Stimulated activated CD8-positive, alpha-beta memory T cell treated with anti-CD3 and anti-CD28 coated beads, Interleukin-15, amount 100 ng/mL, for 48 hours (primary cell): ENCODE results near the gene UQCRHL.
"Not testable (repeated sequence)": the region's sequence is repeated elsewhere in the genome, so short reads cannot be mapped to it uniquely, and the experiment has no call there.

Experiments
- DNase-seq, 2 donors: peaks; one replicate each; pipeline ENCODE4 v3.0.0-alpha.2; 2020; ENCODE audit warnings: low read depth in 2 of 2

Gene UQCRHL

DNA sequence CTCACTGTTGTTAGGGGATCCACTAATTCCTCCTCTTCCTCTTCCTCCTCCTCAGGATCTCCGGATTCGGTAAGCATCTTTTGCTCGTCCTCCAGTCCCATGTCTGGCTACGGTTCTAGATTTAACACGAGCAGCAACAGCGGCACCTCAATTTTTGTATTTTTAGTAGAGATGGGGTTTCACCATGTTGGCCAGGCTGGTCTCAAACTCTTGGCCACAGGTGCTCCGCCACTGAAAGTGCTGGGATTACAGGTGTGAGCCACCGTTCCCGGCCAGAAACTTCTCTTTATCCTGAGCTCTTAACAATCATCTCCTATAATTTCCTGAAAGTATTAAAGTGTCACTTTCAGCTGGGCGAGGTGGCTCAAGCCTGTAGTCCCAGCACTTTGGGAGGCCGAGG, at the start of gene UQCRHL:
UQCRHL (minus strand) TSS at position 101 of the 400 bp plus-strand sequence; CDS start at position 101, 0 bp downstream.
- DNase-seq, result not testable (repeated sequence)

DNA sequence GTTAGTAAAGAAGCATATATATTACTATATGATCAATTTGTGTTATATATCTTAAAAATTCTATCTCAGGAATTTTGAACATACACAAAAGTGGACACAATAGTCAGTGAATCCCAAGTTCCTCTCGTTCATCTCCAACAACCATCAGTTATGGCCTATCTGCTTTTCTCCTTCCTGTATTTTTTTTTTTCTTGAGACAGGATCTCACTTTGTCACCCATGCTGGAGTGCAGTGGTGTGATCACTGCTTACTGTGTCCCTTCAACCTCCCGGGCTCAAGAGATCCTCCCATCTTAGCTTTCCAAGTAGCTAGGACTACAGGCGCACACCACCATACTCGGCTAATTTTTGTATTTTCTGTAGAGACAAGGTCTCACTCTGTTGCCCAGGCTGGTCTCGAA, 49.4 kb upstream of the UQCRHL start:
- DNase-seq, result no peak

DNA sequence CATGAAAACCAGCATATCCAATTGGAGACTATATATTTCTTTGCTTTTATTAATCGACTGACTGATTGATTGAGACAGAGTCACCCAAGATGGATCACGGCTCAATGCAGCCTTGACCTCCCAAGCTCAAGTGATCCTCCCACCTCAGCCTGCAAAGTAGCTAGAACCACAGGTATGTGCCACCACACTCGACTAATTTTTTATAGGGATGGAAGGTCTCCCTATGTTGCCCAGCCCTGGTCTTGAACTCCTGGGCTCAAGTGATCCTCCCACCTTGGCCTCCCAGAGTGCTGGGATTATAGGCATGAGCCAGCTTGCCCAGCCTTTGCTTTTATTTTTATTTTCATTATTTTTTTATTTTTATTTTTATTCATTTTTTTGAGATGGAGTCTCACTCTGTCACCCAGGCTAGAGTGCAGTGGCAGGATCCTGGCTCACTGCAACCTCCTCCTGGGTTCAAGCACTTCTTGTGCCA, 45.4 kb upstream of the UQCRHL start:
- no peak for DNase-seq

DNA sequence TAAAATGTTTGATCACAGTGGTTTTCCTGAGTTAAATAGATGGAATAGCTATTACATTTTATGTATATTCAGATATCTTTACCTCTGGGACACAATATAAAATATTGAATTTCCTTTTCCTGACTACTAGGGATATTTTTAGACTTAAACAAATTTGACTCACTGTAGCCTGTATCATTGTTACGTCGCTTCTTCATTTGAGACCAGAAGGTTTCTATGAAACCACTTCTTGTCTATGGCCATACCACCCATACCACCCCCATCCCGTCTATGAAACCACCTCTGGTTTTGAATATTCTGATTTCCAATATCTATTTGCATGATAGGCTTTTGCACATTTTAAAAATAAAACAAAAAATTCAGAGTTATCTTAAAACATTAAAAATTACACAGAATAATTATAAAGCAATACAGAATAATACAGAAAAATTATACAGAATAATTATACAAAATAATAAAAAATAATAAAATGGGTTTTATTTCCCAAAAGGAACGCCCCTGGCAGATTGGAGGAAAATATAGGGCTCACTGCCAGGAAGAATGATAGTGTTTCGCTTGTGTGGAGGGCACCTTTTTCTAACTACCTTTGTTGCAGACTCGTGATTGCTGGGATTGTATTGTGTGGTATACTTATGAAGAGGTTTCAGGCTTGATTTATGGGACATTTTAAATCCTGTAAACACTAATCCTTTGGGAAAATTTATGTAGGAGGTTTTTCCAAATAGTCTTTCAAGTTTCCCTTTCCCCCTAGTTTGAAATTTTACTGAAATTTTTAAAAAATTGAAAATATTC, 44.8 kb upstream of the UQCRHL start:
- DNase-seq, result no peak

DNA sequence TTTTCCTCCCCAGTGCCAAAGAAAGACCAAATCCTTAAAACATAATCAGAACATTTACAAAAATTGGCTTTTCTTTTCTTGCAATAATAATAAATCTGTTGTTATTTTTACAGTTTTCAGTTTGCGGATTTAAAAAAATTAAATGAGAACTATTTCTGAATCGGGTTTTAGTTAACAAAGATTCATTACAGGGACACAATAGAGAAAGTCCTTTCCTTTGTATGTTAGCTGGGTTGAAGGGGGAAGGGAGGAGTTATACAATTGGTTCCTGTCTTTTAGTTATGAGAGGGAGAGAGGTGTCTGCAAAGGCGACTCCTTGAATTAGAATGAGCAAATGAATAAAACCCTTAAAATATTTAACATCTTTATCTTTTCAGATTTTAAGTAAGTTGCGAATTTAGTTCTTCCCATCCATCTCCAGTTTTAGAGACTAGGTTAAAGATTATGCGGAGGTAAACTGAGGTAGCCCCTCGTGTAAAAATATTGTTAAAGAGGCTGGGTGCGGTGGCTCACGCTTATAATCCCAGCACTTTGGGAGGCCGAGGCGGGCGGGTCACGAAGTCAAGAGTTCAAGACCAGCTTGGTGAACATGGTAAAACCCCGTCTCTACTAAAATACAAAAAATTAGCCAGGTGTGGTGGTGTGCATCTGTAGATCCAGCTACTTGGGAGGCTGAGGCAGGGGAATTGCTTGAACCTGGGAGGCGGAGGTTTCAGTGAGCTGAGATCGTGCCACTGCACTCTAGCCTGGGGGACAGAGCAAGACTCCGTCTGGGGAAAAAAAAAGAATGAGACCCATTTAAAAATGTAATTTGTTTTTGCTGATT, 44.0 kb upstream of the UQCRHL start:
- DNase-seq, result no peak

DNA sequence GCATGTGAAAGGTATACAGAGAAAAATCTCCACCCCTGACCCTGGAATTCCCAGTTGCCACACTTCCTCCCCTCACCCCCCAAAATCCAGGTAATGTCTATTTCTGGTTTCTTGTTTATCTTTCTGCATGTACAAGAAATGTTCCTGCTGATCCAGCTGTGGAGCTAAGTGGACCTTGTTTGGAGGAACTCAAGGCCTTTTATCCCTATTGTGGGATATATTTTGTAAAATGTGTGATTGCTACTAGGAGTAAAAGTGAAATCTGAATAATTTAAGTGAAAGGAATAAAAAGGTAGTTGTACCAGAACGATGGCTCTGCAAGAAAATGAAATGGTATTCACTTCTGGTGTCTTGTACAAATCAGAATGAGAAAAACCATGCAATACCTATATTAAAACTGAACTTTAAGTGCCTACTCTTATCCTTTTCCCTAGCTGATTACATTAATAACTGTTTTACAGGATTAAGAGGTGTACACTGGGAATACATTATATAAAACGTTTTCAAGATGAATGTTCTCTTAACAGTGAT, 43.1 kb upstream of the UQCRHL start:
- DNase-seq, result no peak

DNA sequence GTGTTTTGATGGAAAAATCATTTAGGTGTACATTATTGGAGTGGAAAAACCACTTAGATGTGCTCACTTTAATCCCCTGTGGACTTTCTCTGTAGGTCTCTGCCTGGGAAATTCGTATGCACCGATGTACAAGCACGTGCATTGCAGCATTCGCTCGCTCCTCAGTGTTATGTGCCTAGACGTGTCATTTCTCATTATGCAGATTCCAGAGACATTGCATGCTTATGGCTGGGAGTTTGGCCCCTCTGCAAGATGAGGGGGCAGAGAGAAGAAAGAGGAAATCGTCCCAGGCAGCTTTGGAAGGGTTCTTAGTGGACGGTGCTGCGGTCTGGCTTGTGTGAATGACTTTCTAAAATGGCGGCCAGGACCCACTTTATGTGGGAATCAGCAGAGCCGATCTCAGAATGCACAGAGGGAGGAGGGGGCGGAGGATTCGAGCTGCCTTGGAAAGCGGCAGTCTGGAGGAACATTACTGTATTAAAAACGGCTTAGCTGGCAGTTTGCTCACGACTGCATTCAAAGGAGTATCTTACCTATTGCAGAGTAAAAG, 42.4 kb upstream of the UQCRHL start:
- no peak for DNase-seq

DNA sequence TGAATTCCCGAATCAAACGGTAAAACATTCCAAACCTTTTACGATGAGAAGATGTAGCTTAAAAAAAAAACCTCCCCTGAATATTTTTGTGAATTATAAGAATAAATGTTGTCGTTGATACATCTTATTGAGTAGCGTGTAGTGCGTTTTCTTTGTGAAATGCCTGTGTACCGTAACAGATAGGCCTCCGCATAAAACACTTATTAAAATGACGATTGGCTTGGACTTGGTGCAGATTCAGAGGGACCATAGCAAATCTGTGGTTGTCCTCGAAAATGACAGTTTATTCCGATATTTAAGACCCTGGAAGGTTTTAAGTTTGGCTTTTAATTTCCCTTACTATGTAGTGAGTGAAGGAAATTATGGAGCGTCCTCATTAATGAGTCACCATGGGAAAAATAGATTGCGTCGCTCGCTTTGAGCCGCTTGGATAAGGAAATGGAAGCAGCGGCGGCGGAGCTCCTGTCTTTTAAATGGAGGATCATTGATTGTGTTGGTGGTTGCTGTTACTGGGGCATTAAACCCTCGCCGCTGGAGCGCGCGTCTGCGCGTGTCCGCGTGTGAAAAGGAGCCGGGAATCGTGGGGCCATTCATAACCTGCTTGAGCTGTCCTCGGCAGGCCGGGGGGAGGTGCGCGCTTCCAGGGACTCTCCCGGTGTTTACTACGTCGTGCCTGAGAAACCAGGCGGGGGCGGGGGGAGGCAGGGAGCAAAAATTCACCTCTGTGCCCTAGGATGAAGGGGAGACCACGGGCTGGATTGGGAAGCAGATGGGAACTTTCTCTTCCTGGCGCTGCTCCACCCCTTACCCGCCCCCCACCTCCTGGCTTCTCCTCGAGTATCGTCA, 41.7 kb upstream of the UQCRHL start:
- peak; percentile 61 to 64 for DNase-seq

DNA sequence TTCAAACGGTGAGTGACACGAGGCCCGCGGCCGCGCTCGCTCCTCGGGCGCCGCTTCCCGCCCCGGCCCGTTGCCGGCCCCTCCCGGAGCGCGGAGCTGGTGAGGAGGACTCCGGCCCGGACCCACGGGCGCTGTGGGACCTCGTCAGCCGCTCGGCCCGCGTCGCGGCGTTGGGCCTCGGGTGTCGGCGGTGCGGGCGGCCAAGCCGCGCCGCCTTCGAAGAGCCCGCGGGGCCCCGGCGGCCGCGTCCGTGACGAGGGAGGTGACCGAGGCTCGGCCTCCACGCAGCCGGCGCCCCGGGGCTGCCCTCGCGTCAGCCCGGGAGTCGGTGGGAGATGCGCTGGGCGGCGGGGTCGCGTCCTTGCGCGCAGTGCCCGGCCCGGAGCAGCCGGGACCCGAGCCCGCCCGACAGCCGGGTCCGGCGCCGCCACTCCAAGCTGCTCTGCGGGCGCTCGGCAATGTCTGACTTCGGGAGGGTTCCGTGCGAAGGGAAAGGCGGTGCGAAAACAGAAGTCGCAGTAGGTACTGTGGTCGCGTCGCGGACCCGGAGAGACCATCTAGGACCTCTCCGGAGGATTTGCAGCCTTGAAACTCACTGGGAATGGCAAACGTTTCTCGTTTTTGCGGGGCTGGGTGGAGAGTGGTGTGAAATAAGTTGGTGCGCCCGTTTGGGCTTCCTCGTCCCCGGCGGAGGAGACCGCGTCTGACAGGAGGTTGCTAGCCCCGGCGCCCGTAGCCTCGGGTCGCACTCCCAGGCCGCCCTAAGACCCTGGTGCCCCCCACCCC, 40.9 kb upstream of the UQCRHL start:
- DNase-seq, result peak; percentile 15 to 20

DNA sequence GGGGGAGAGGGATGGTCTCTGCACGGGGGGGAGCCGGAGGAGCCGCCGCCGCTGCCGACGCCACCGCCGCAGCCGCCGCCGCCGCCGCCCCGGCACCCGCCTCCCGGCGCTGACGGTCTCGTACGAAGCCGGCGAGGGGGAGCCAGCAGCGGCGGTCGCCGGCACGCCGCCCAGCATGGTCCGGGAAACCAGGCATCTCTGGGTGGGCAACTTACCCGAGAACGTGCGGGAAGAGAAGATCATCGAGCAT, 40.4 kb upstream of the UQCRHL start:
- no peak for DNase-seq

DNA sequence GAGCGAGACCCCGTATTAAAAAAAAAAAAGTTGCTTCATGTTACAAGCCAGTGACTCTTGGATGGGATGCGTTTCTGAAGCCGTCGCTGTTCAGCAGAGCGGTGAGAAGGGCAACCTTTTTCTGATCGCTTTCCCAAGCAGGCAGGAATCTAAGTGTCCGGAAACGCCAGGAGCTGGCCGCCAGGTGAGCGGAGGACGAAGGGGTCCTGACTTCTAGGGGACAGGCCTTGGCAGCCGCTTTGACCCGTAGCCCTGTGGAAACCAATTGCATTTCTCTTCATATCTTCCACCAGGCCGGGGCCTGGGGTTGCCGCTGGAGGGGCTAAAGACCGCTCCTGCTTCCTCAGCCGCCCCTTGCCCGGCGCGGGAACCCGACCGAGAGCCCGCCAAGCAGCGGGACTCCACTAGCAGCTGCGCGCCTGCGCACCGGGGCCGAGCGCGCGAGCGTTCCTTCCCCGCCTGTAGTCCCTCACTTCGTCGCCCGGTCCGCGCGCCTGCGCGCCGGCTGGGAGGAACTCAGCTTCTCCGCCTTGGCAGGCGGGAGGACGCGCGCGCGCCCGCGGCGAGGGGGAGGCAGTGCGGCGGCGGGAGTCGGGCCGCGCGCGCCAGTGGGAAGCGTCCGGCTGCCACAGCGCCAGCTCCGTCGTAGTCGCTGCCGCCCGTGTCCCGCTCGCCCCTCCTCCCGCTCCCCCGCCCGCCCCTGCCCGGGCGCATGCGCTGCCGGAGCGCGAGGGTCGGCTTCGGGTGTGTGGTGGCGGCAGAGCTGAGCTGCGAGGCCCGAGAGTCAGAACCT, 39.8 kb upstream of the UQCRHL start, which contains the start of gene SPEN:
SPEN (plus strand) TSS at position 608 of the 793 bp plus-strand sequence. CDS start 361 bp downstream, outside the sequence.
- DNase-seq, result peak; percentile 99

DNA sequence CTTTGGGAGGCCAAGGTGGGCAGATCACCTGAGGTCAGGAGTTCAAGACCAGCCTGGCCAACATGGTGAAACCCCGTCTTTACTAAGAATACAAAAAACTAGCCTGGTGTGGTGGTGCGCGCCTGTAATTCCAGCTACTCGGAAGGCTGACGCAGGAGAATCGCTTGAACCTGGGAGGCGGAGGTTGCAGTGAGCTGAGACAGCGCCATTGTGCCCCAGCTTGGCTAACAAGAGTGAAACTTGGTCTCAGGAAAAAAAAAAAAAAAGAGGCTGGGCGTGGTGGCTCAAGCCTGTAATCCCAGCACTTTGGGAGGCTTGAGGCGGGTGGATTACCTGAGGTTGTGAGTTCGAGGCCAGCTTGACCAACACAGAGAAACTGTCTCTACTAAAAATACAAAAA, 38.6 kb upstream of the UQCRHL start:
- DNase-seq, result not testable (repeated sequence)

DNA sequence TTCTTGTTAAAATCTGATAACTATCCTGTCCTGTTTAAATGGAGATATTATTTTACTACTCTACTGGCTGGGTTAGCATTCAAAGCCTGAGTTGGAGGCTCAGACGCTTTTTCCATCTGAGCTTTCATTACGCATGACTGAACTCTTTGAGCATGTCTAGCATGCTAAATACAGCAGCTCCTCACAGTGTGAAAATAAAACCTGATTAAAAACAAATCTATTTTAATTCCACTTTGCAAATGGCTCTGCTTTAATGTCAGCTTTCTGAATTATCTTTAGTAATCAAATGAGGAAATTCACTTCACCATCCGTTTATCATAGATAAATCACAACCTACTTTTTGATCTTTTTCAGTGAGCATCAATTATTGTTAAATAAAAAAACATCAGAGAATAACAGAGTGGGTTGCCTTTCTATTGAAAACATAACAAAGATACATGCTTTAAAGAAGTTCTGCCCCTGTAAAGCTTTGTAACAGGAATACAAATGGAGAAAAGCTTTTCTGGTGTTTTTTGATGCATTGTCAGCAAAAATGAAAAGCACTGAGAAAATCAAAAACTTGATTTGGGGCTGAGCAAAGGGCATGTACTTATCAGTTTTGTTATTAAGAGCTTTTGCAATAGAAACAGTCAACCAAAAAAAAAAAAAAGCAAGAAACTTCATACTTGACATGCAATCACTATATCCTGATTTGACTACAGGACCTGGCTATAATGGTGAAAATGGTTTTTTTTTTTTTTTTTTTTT, 36.5 kb upstream of the UQCRHL start:
- no peak for DNase-seq

DNA sequence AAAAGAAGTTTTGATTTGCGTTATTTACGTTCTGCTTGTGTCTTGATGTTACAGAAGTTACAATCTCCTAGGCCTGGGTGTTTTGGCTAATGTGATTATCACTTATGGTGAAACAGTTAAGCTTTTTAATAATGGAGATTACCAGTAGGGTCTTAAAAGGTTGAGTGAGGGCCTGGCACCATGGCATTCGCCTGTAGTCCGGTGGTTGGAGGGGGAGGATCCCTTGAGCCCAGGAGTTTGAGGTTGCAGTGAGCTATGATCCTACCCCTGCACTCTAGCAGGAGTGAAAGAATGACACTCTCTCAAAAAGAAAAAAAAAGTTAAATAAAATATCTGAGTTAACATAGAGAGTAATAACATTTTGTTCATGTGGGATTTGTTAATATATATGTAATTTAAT, 31.3 kb upstream of the UQCRHL start:
- no peak for DNase-seq

DNA sequence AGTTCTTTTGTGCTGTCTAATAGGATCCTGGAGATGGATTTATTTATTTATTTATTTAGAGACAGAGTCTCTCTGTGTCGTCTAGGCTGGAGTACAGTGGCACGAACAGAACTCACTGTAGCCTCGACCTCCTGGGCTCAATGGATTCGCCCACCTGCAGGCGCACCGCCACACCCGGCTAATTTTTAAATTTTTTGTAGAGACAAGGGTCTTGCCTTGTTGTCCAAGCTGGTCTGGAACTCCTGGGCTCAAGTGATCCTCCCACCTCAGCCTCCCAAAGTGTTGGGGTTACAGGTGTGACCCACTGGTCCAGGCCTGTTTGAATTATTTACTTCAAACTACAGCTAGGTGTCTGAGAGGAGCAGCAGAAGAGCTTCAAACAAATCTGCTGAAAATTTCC, 30.5 kb upstream of the UQCRHL start:
- no peak for DNase-seq

DNA sequence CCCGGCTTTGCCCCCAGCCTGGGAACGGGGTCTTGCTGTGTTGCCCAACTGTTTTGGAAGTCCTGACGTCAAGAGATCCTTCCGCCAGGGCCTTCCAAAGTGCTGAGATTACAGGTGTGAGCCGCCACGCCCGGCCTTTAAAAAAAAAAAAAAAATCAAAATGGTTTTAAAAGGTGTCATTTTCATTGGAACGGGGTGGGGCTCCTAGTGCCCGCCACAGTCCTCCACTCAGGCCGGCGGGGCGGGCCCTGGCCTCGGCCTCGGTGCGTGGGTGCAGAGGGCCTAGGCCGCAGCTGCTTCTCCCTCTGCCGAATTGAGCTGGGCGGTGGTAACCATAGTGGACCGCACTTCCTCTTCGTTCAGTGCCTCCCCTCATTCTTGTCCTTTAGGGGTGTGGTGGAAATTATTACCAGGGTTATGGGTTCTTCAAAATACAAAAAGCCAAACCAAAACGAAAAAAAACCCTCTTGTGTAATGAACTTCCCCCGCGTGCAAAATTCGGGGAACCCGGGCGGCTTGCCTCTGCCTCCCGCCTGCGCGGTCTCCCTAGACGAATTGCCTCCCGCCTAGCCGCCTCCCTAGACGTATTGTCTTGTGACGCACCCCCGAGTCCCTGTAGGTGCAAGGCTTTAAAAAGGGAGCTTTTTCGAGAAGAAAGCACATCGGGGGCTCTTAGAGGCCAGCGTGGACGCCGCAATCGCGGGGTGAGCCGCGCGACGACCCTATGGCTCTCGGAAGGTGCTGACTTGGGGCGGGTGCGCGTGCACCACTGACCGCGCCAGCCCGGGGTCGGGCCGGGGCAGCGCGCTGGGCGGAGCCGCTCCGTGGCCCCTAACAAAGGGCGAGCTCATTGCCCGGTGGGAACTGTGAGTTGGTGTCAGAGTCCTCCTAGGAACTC, 29.6 kb upstream of the UQCRHL start:
- DNase-seq, result peak; percentile 58 to 72

DNA sequence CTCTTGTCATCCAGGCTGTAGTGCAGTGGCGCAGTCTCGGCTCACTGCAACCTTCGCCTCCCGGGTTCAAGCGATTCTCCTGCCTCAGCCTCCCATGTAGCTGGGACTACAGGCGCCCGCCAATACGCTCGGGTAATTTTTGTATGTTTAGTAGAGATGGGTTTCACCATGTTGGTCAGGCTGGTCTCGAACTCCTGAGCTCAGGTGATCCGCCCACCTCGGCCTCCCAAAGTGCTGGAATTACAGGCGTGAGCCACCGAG, 29.0 kb upstream of the UQCRHL start:
- not testable (repeated sequence) for DNase-seq

DNA sequence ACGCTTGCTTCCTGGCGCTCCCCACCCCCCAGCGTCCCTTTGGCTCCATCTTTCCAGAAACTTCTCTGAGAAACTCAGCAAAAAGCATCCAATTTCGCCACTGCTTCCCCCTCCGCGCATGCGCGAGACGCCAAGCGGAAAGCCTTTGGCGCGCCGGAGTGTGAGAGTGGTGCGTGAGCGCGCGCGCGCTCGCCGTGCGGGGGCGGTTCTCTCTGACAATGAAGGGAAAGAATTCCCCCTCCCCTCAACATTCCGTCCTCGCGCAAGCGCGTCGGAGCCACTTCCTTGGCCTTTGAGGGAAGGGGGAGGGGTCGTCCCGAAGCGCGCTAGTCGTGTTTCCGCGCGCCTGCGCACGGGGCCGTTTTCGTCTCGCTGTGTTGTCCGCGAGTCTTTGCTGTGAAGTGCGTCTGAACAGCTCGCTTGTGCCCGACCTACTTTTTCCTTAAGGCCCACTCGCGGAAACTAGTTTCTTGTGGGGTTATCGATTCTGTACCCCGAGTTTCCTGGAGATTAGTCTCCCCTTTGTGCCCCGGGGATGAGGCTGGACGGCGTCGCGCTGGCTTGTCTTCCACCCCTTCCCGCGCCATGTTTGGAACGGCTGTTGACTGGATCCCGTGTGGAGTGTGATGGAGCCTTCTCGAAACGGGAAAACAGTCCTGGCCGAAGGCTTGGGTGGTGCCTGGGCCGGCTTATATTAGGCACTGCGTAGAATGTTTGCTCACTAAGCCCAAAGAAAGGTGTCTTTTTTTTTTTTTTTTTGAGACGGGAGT, 28.5 kb upstream of the UQCRHL start:
- DNase-seq, result peak; percentile 99 to 100
